Endothelial cell of umbilical vein (primary cell): ENCODE data around the gene FOLR2. TPM values are rescaled to one million over a fixed set of nuclear protein-coding genes. Genes with fewer than 3 reads are reported as not detected.
"Not testable (repeated sequence)": the region's sequence is repeated elsewhere in the genome, so short reads cannot be mapped to it uniquely, and the experiment has no call there.

Experiments used
- Bru-seq: library from RNA; stranded (reverse); fragments of 400-500 nt; gene quantifications from one replicate; lab custom pipeline; 2021; lab: Mats Ljungman, UMichigan
- BruChase-seq, 2 experiments: library from RNA; stranded (reverse); fragments of 400-500 nt; gene quantifications; one replicate each; lab custom pipeline; 2021; lab: Mats Ljungman, UMichigan
- BruUV-seq: library from RNA; stranded (reverse); fragments of 400-500 nt; replicated peaks from 2 replicates; lab custom pipeline; 2021; lab: Mats Ljungman, UMichigan
- CTCF ChIA-PET: fragments of 300-600, 350-600 bp; sonication (Branson Sonifier 250); formaldehyde crosslinking; loops from one replicate; lab custom pipeline; 2021; ENCODE audit warnings: antibody characterized with exemption, inconsistent platforms; lab: Charles Lee
- POLR2A ChIA-PET: fragments of 300-600, 350-600 bp; sonication (Branson Sonifier 250); formaldehyde crosslinking; loops from one replicate; lab custom pipeline; 2021; ENCODE audit warnings: antibody characterized with exemption, inconsistent platforms; lab: Charles Lee
- DNase-seq: peaks from one replicate; pipeline ENCODE4 v3.0.0-alpha.2; 2011; ENCODE audit warnings: low read depth, low spot score
- FAIRE-seq: peaks from 2 replicates; lab custom pipeline; 2011; peaks lifted over from hg19 to GRCh38; lab: Jason Lieb, UNC
- H2AFZ ChIP-seq: 2 replicates; pipeline ENCODE4 v1.6.0; 2012; ENCODE audit warnings: low read depth, low read length, control low read depth, inconsistent platforms
- H3K27ac ChIP-seq: 2 replicates; pipeline ENCODE4 v1.5.1; 2011; ENCODE audit warnings: low read depth, mild to moderate bottlenecking, control low read depth, low read length, moderate library complexity; ENCODE audit not compliant: insufficient read depth
- H3K27me3 ChIP-seq, 2 experiments: 2 replicates each; pipeline versions ENCODE4 v1.6.0 to v1.6.1; 2011; ENCODE audit warnings: low read length in 2 of 2, mixed read lengths in 1 of 2; ENCODE audit not compliant: control insufficient read depth in 2 of 2, insufficient read depth in 2 of 2
- H3K36me3 ChIP-seq, 2 experiments: 2 replicates in 1 of 2; 3 replicates in 1 of 2; pipeline ENCODE4 v1.5.1; 2011; ENCODE audit warnings: low read length in 2 of 2, mild to moderate bottlenecking in 1 of 2, moderate library complexity in 1 of 2; ENCODE audit not compliant: control insufficient read depth in 2 of 2, insufficient read depth in 2 of 2; ENCODE audit errors: extremely low read depth in 1 of 2
- H3K4me1 ChIP-seq: 3 replicates; pipeline ENCODE4 v1.5.1; 2011; ENCODE audit warnings: mild to moderate bottlenecking, low read length; ENCODE audit not compliant: control insufficient read depth, insufficient read depth; ENCODE audit errors: extremely low read depth
- H3K4me2 ChIP-seq: 2 replicates; pipeline ENCODE4 v1.6.1; 2011; ENCODE audit warnings: low read length, control low read depth, mixed read lengths; ENCODE audit not compliant: insufficient read depth
- H3K4me3 ChIP-seq, 3 experiments: fragments of 200-600 bp in 1 of 3; sonication (generic), shearing (Covaris generic) in 1 of 3; replicated peaks in 1 of 3; 2 replicates each; pipeline ENCODE4 v1.5.1; 2011 to 2016; ENCODE audit warnings: control low read depth in 3 of 3, low read length in 3 of 3, mild to moderate bottlenecking in 2 of 3, inconsistent platforms in 1 of 3, low read depth in 1 of 3, moderate library complexity in 1 of 3; ENCODE audit not compliant: insufficient read depth in 1 of 3
- H3K79me2 ChIP-seq: 2 replicates; pipeline ENCODE4 v1.6.0; 2012; ENCODE audit warnings: low read length, inconsistent platforms; ENCODE audit not compliant: control insufficient read depth, insufficient read depth
- H3K9ac ChIP-seq: replicated peaks from 2 replicates; pipeline ENCODE3; 2011; ENCODE audit warnings: low read length, control low read depth; ENCODE audit not compliant: insufficient read depth; ENCODE audit errors: extremely low read depth
- H3K9me1 ChIP-seq: replicated peaks from 3 replicates; pipeline ENCODE4 v1.6.0; 2011; ENCODE audit warnings: mild to moderate bottlenecking, low read length; ENCODE audit not compliant: control insufficient read depth, insufficient read depth; ENCODE audit errors: extremely low read depth
- H3K9me3 ChIP-seq: replicated peaks from 2 replicates; pipeline ENCODE4 v1.5.1; 2012; ENCODE audit warnings: low read length, inconsistent platforms; ENCODE audit not compliant: control insufficient read depth, insufficient read depth
- H4K20me1 ChIP-seq: replicated peaks from 2 replicates; pipeline ENCODE3; 2011; ENCODE audit warnings: mild to moderate bottlenecking, low read length; ENCODE audit not compliant: control insufficient read depth, insufficient read depth; ENCODE audit errors: extremely low read depth
- EZH2 ChIP-seq: IDR thresholded peaks from 2 replicates; pipeline ENCODE4 v1.6.1; 2012; ENCODE audit warnings: borderline replicate concordance, low read depth, mild to moderate bottlenecking, moderate library complexity, low read length, inconsistent platforms; ENCODE audit not compliant: severe bottlenecking
- FOS ChIP-seq: IDR thresholded peaks from 2 replicates; pipeline ENCODE4 v1.6.1; 2011; ENCODE audit warnings: mild to moderate bottlenecking, low read length, moderate library complexity, borderline replicate concordance; ENCODE audit not compliant: insufficient read depth
- GATA2 ChIP-seq: IDR thresholded peaks from 2 replicates; pipeline ENCODE4 v1.7.0; 2011; ENCODE audit warnings: low read depth, mild to moderate bottlenecking, moderate library complexity, mixed read lengths, low read length; ENCODE audit not compliant: insufficient read length, insufficient read depth
- JUN ChIP-seq: IDR thresholded peaks from 2 replicates; pipeline ENCODE4 v1.6.1; 2011; ENCODE audit warnings: borderline replicate concordance, low read depth; ENCODE audit not compliant: insufficient read length, insufficient read depth
- MYC ChIP-seq: IDR thresholded peaks from one replicate; pipeline ENCODE4 v1.6.1; 2011; ENCODE audit warnings: mild to moderate bottlenecking, low read depth, low read length
- POLR2A ChIP-seq: IDR thresholded peaks from 2 replicates; pipeline ENCODE4 v1.6.1; 2012; ENCODE audit warnings: low read depth, mild to moderate bottlenecking, control low read depth, low read length
- POLR2AphosphoS5 ChIP-seq: IDR thresholded peaks from 2 replicates; pipeline ENCODE4 v1.6.1; 2012; ENCODE audit warnings: low read depth, mild to moderate bottlenecking, control low read depth, low read length, moderate library complexity; ENCODE audit not compliant: insufficient read depth
- dilution Hi-C: fragments of 300-500 bp; cut with MboI; formaldehyde crosslinking; loops from one replicate; pipeline ENCODE4 v1.15.0; 2019; ENCODE audit warnings: low sequenced_read_pairs; ENCODE audit not compliant: extremely low pct_ligation_motif_present
- intact Hi-C: fragments of 100-400 bp; cut with micrococcal nuclease; formaldehyde crosslinking; loops from one replicate; pipeline ENCODE4 v1.10.0; 2022
- long read RNA-seq: library from polyadenylated mRNA; stranded (forward); transcript quantifications from one replicate; pipeline ENCODE4 v2.0.0, GENCODE V29; 2021
- polyA minus RNA-seq, 3 experiments: library from RNA; depleted of rRNA, polyadenylated mRNA; stranded (reverse); fragments of >200 nt; gene quantifications; 1 replicate in 1 of 3; 2 replicates in 2 of 3; pipeline ENCODE4 v1.2.3, GENCODE V29; 2011
- polyA plus RNA-seq, 4 experiments: library from polyadenylated mRNA; depleted of rRNA in 3 of 4; stranded (reverse) in 3 of 4; unstranded in 1 of 4; fragments of >200 nt; gene quantifications; 2 replicates each; pipeline versions ENCODE4 v1.2.1 to v1.2.3, GENCODE V29; 2011 to 2012; ENCODE audit warnings: missing spikeins in 1 of 4
- total RNA-seq: library from RNA; stranded (reverse); gene quantifications from 2 replicates; pipeline ENCODE4 v1.2.3, GENCODE V29; 2021
- TF ChIP-seq, protein P1 (sequence below): IDR thresholded peaks from 2 replicates; pipeline ENCODE4 v1.6.1; 2011; ENCODE audit not compliant: insufficient read depth, insufficient read length
- TF ChIP-seq, protein P2 (sequence below), 2 donors: IDR thresholded peaks; 1 replicate in 1 of 2; 2 replicates in 1 of 2; pipeline ENCODE4 v1.5.1; 2011; ENCODE audit warnings: low read length in 2 of 2, mild to moderate bottlenecking in 2 of 2, moderate library complexity in 2 of 2, control low read depth in 1 of 2, inconsistent platforms in 1 of 2, low read depth in 1 of 2; ENCODE audit not compliant: insufficient read depth in 1 of 2; ENCODE audit errors: extremely low read depth in 1 of 2

Gene FOLR2
- total RNA-seq (not detected in 2 replicates), polyA plus RNA-seq (not detected in 2 replicates), polyA minus RNA-seq (not detected in 2 replicates), Bru-seq, nascent RNA (not detected), BruChase-seq, experiment 1, labeled RNA remaining after a 6-hour chase (not detected), BruChase-seq, experiment 2, labeled RNA remaining after a 2-hour chase (not detected)
- not detected in 2 replicates for polyA plus RNA-seq (2011; cell fraction: cytosol; rRNA removed)
- polyA plus RNA-seq (2011; cell fraction: nucleus; rRNA removed) = not detected in 2 replicates
- polyA plus RNA-seq (2012) = not detected in 2 replicates
- polyA minus RNA-seq (2011; cell fraction: cytosol; rRNA and poly(A)+ RNA removed) = not detected
- polyA minus RNA-seq (2011; cell fraction: nucleus; rRNA and poly(A)+ RNA removed) = not detected in 2 replicates
- long read RNA-seq = 0 reads

- Histone ChIP-seq H3K9me3 (no peaks in the 10 kb centered on the region), H3K4me2 (no peak within 1 kb of the TSS), H3K9me1 (no peaks in the 10 kb centered on the region), H3K4me1 (no peaks in the 10 kb centered on the region), H2AFZ (no peak within 1 kb of the TSS), H4K20me1 (no peaks in the 10 kb centered on the region), H3K9ac (no peak within 1 kb of the TSS), H3K36me3 (no peaks in the 10 kb centered on the region), H3K27ac (no peak within 1 kb of the TSS), H3K27me3 (peaks cover 28 to 35% of the 10 kb centered on the region in 2 experiments), H3K79me2 (no peaks in the 10 kb centered on the region), H3K4me3 (no peak within 1 kb of the TSS)
- POLR2A ChIA-PET = no interaction called here
- CTCF ChIA-PET = no interaction called here
- FAIRE-seq (no peak), DNase-seq (no peak)
- intact Hi-C loops (no loop called here), dilution Hi-C loops (no loop called here)
- no peak for TF ChIP-seq EZH2
- TF ChIP-seq POLR2AphosphoS5 = no peak
- TF ChIP-seq JUN = no peak
- no peak for TF ChIP-seq MYC
- no peak for TF ChIP-seq FOS
- no peak for TF ChIP-seq GATA2
- TF ChIP-seq POLR2A = no peak
- TF ChIP-seq, protein P1, sequence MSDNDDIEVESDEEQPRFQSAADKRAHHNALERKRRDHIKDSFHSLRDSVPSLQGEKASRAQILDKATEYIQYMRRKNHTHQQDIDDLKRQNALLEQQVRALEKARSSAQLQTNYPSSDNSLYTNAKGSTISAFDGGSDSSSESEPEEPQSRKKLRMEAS = no peak
- TF ChIP-seq, protein P2, sequence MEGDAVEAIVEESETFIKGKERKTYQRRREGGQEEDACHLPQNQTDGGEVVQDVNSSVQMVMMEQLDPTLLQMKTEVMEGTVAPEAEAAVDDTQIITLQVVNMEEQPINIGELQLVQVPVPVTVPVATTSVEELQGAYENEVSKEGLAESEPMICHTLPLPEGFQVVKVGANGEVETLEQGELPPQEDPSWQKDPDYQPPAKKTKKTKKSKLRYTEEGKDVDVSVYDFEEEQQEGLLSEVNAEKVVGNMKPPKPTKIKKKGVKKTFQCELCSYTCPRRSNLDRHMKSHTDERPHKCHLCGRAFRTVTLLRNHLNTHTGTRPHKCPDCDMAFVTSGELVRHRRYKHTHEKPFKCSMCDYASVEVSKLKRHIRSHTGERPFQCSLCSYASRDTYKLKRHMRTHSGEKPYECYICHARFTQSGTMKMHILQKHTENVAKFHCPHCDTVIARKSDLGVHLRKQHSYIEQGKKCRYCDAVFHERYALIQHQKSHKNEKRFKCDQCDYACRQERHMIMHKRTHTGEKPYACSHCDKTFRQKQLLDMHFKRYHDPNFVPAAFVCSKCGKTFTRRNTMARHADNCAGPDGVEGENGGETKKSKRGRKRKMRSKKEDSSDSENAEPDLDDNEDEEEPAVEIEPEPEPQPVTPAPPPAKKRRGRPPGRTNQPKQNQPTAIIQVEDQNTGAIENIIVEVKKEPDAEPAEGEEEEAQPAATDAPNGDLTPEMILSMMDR (IDR thresholded peaks at IDR 0.05; ENCODE audit: extremely low read depth in 1 of 2, insufficient read depth in 1 of 2, low read depth in 1 of 2, low read length in 2 of 2) = no peak
- no TSS peak for BruUV-seq
These were observed at the start of gene FOLR2 for GRCh38 chr11:72216638-72217037. Gene FOLR2 (plus strand): TSS chr11:72216794. CDS start chr11:72218585, 1,791 bp downstream.

DNA sequence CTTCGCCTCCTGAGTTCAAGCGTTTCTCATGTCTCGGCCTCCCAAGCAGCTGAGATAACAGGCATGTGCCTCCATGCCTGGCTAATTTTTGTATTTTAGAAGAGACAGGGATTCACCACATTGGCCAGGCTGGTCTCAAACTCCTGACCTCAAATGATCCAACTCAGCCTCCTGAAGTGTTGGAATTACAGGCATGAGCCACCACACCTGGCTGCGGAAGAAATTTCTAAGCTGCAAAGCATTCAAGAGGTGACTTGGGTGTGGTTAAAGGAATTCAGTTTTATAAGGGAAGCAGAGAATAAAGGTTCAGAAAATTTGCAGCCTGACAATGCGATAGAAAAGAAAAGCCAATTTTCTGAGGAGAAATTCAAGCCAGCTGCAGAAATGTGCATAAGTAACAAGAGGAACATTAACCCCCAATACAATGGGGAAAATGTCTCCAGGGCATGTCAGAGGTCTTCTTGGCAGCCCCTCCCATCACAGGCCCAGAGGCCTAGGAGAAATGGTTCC, 47.5 kb upstream of the FOLR2 start:
- intact Hi-C loops, BruUV-seq, POLR2A ChIA-PET: not testable (repeated sequence)

More for the DNA sequence above, 47.5 kb upstream of the FOLR2 start:
- H3K4me3 ChIP-seq, H3K27ac ChIP-seq, H3K79me2 ChIP-seq, dilution Hi-C loops, H3K9me1 ChIP-seq, H4K20me1 ChIP-seq, DNase-seq, H2AFZ ChIP-seq, H3K27me3 ChIP-seq, FAIRE-seq, H3K4me1 ChIP-seq, H3K4me2 ChIP-seq, H3K36me3 ChIP-seq, H3K9me3 ChIP-seq, H3K9ac ChIP-seq: not testable (repeated sequence)
- CTCF ChIA-PET = interaction anchor here (0.8 to 1.2 kb wide), 3 partner anchors 14 to 154 kb away, joined by 3 read pairs; no protein-coding TSS in a partner anchor
